Measurements from ENCODE around the gene TRIM56. TPM values are rescaled to one million over a fixed set of nuclear protein-coding genes. Genes with fewer than 3 reads are reported as not detected.

TRIM56 gene
- total and polyA plus RNA-seq, 2 donors (not counting 1 experiment from before 2014, with no cell fraction given), result 6.0 to 27.6 TPM

DNA sequence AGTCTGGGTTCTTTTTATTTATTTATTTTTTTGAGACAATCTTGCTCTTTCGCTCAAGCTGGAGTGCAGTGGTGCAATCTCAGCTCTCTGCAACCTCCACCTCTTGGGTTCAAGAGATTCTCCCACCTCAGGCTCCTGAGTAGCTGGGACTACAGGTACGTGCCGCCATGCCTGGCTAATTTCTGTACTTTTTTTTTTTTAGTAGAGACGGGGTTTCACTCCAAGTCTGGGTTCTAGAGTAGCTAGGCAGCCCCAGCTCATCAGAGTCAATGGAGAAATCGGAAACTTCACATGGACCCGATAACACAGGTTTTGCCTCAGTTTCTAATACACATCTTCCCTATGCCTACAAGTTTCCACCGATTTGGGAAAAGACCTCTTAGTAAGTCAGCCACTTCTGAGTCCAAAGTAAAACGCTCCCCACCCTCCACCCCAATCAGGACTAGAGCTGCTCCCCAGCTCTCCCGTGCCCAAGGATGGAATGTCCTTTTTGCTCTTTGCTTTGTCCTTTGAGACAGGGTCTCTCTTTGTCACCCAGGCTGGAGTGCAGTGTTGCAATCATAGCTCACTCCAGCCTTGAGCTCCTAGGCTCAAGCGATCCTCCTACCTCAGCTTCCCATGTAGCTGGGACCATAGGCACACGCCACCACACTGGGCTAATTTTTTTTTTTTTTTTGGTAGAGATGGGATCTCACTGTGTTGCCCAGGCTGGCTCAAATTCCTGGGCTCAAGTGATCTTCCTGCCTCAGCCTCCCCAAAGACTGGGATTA, 37.8 kb downstream of the TRIM56 start:
- Histone ChIP-seq H3K4me2 (ENCODE audit: extremely low read depth, insufficient read depth, low read length) (peak overlapping the region; percentile 85), H3K4me3 (replicated peaks in 1 of 4; ENCODE audit: control extremely low read depth in 1 of 4, insufficient read depth in 1 of 4, low read depth in 3 of 4, low read length in 4 of 4) (peak overlapping the region in 1 of 4 experiments; percentile 57), H3K4me1 (ENCODE audit: control insufficient read depth, extremely low read depth, insufficient read depth, low read length) (peaks cover 32% of the 10 kb centered on the region), H3K79me2 (ENCODE audit: control insufficient read depth, insufficient read depth, low read length) (peaks cover 13% of the 10 kb centered on the region), H3K9me3 (ENCODE audit: control insufficient read depth, insufficient read depth, low read depth, low read length) (no peaks in the 10 kb centered on the region), H3K27ac (ENCODE audit: insufficient read depth, low read length) (peak overlapping the region; percentile 97), H4K20me1 (ENCODE audit: control insufficient read depth, extremely low read depth, insufficient read depth, low read length) (no peaks in the 10 kb centered on the region), H3K36me3 (ENCODE audit: control insufficient read depth, insufficient read depth, low read length) (peaks cover 3% of the 10 kb centered on the region), H3K27me3 (ENCODE audit: control insufficient read depth, insufficient read depth, low read length) (no peaks in the 10 kb centered on the region), H2AFZ (ENCODE audit: low read length) (no peak overlapping the region), H3K9ac (ENCODE audit: insufficient read depth, low read length) (no peak overlapping the region)
- no peak for TF ChIP-seq EZH2 (IDR thresholded peaks at IDR 0.05; ENCODE audit: low read length, missing control alignments)
- no peak for TF ChIP-seq CTCF (conservative IDR thresholded peaks at IDR 0.05 in 1 of 2, IDR thresholded peaks at IDR 0.05 in 1 of 2; ENCODE audit: low read depth in 1 of 2, low read length in 2 of 2)
- DNase-seq (ENCODE audit: low read depth in 2 of 2), result no peak

DNA sequence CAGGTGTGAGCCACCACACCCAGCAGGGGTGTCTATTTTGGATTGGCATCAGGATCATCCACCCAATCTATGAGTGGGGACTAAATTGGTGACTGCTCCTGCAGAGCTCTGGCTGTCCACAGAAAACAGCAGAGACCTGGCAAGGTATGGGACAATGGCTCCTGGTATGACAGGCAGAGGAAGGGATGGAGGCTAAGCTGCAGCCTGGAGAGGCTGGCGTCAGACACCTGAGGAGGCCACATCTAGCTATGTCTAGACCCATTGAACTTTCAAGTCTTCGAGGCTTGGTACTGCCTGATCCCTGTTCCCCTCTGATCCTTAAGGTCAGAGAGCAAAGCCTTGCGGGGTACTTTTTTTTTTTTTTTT, 38.4 kb downstream of the TRIM56 start:
- no peak overlapping the region for H3K4me3 ChIP-seq (replicated peaks in 1 of 4; ENCODE audit: control extremely low read depth in 1 of 4, insufficient read depth in 1 of 4, low read depth in 3 of 4, low read length in 4 of 4)
- H3K27ac ChIP-seq (ENCODE audit: insufficient read depth, low read length), result peak overlapping the region; percentile 97
- no peaks in the 10 kb centered on the region for H4K20me1 ChIP-seq (ENCODE audit: control insufficient read depth, extremely low read depth, insufficient read depth, low read length)
- H3K4me1 ChIP-seq (ENCODE audit: control insufficient read depth, extremely low read depth, insufficient read depth, low read length), result peaks cover 32% of the 10 kb centered on the region
- TF ChIP-seq CTCF (conservative IDR thresholded peaks at IDR 0.05 in 1 of 2, IDR thresholded peaks at IDR 0.05 in 1 of 2; ENCODE audit: low read depth in 1 of 2, low read length in 2 of 2) (no peak), EZH2 (IDR thresholded peaks at IDR 0.05; ENCODE audit: low read length, missing control alignments) (no peak)
- no peaks in the 10 kb centered on the region for H3K27me3 ChIP-seq (ENCODE audit: control insufficient read depth, insufficient read depth, low read length)
- H3K4me2 ChIP-seq (ENCODE audit: extremely low read depth, insufficient read depth, low read length), result no peak overlapping the region
- no peaks in the 10 kb centered on the region for H3K9me3 ChIP-seq (ENCODE audit: control insufficient read depth, insufficient read depth, low read depth, low read length)
- peaks cover 7% of the 10 kb centered on the region for H3K36me3 ChIP-seq (ENCODE audit: control insufficient read depth, insufficient read depth, low read length)
- H2AFZ ChIP-seq (ENCODE audit: low read length), result no peak overlapping the region
- DNase-seq (ENCODE audit: low read depth in 2 of 2), result no peak
- no peak overlapping the region for H3K9ac ChIP-seq (ENCODE audit: insufficient read depth, low read length)
- peaks cover 19% of the 10 kb centered on the region for H3K79me2 ChIP-seq (ENCODE audit: control insufficient read depth, insufficient read depth, low read length)

GRCh38 chr7:101124376-101125056, 39.2 kb downstream of the TRIM56 start:
- no peak overlapping the region for H2AFZ ChIP-seq (ENCODE audit: low read length)

More at GRCh38 chr7:101124376-101125056, 39.2 kb downstream of the TRIM56 start:
- peaks cover 28% of the 10 kb centered on the region for H3K4me1 ChIP-seq (ENCODE audit: control insufficient read depth, extremely low read depth, insufficient read depth, low read length)
- H3K79me2 ChIP-seq (ENCODE audit: control insufficient read depth, insufficient read depth, low read length), result peaks cover 25% of the 10 kb centered on the region
- H4K20me1 ChIP-seq (ENCODE audit: control insufficient read depth, extremely low read depth, insufficient read depth, low read length), result no peaks in the 10 kb centered on the region
- peak overlapping the region; percentile 57 for H3K9ac ChIP-seq (ENCODE audit: insufficient read depth, low read length)
- H3K9me3 ChIP-seq (ENCODE audit: control insufficient read depth, insufficient read depth, low read depth, low read length), result no peaks in the 10 kb centered on the region
- peak overlapping the region; percentile 92 for H3K27ac ChIP-seq (ENCODE audit: insufficient read depth, low read length)
- H3K4me3 ChIP-seq (replicated peaks in 1 of 4; ENCODE audit: control extremely low read depth in 1 of 4, insufficient read depth in 1 of 4, low read depth in 3 of 4, low read length in 4 of 4), result no peak overlapping the region
- H3K36me3 ChIP-seq (ENCODE audit: control insufficient read depth, insufficient read depth, low read length), result peaks cover 7% of the 10 kb centered on the region
- DNase-seq (ENCODE audit: low read depth in 2 of 2), result peak; percentile 69 to 93
- H3K4me2 ChIP-seq (ENCODE audit: extremely low read depth, insufficient read depth, low read length), result no peak overlapping the region
- no peaks in the 10 kb centered on the region for H3K27me3 ChIP-seq (ENCODE audit: control insufficient read depth, insufficient read depth, low read length)
- no peak for TF ChIP-seq CTCF (conservative IDR thresholded peaks at IDR 0.05 in 1 of 2, IDR thresholded peaks at IDR 0.05 in 1 of 2; ENCODE audit: low read depth in 1 of 2, low read length in 2 of 2)
